GM12891 (cell line): Measurements from ENCODE around the gene SELENOW.

Experiments used
- POLR2A ChIP-seq: IDR thresholded peaks from 2 replicates; pipeline ENCODE4 v1.6.1; 2011; ENCODE audit warnings: low read depth, low read length, control low read depth
- SPI1 ChIP-seq: IDR thresholded peaks from 2 replicates; pipeline ENCODE4 v1.6.1; 2011; ENCODE audit warnings: low read depth, low read length, control low read depth

GRCh38 chr19:47765523-47766358, 12.8 kb upstream of the SELENOW start:
- TF ChIP-seq POLR2A (no peak), SPI1 (no peak)
